Measurements from ENCODE around the gene ALDH1B1.
A peak's percentile ranks its signal among the peaks of the same experiment; 100 is the strongest.

Gene ALDH1B1

GRCh38 chr9:38443181-38443580 lies 50.7 kb downstream of the ALDH1B1 start:
- H3K4me3 ChIP-seq (replicated peaks in 1 of 2; ENCODE audit: low read depth in 2 of 2, low read length in 2 of 2), result no peak overlapping the region
- TF ChIP-seq CTCF (IDR thresholded peaks at IDR 0.05; ENCODE audit: low read depth, low read length), result no peak
- peak; percentile 15 for DNase-seq (ENCODE audit: low read depth in 2 of 2)

GRCh38 chr9:38443597-38443996 lies 51.1 kb downstream of the ALDH1B1 start:
- H3K4me3 ChIP-seq (replicated peaks in 1 of 2; ENCODE audit: low read depth in 2 of 2, low read length in 2 of 2), result no peak overlapping the region
- TF ChIP-seq CTCF (IDR thresholded peaks at IDR 0.05; ENCODE audit: low read depth, low read length), result no peak
- no peak for DNase-seq (ENCODE audit: low read depth in 2 of 2)

- H3K4me3 ChIP-seq (replicated peaks in 1 of 2; ENCODE audit: low read depth in 2 of 2, low read length in 2 of 2), result no peak overlapping the region
- no peak for TF ChIP-seq CTCF (IDR thresholded peaks at IDR 0.05; ENCODE audit: low read depth, low read length)
- no peak for DNase-seq (ENCODE audit: low read depth in 2 of 2)
Observed at GRCh38 chr9:38445154-38446043, 52.9 kb downstream of the ALDH1B1 start.

GRCh38 chr9:38447703-38448102 lies 55.2 kb downstream of the ALDH1B1 start:
- no peak for DNase-seq (ENCODE audit: low read depth in 2 of 2)
- TF ChIP-seq CTCF (IDR thresholded peaks at IDR 0.05; ENCODE audit: low read depth, low read length), result no peak
- no peak overlapping the region for H3K4me3 ChIP-seq (replicated peaks in 1 of 2; ENCODE audit: low read depth in 2 of 2, low read length in 2 of 2)

Data from cardiac fibroblast (primary cell).